Measurements from ENCODE around the gene MORN2. TPM values are rescaled to one million over a fixed set of nuclear protein-coding genes. Genes with fewer than 3 reads are reported as not detected.
"Not testable (repeated sequence)": the region's sequence is repeated elsewhere in the genome, so short reads cannot be mapped to it uniquely, and the experiment has no call there.

Gene MORN2
- 17.8 and 21.1 TPM in 2 replicates for total RNA-seq
- polyA plus RNA-seq = 49.3 and 53.1 TPM in 2 replicates

DNA sequence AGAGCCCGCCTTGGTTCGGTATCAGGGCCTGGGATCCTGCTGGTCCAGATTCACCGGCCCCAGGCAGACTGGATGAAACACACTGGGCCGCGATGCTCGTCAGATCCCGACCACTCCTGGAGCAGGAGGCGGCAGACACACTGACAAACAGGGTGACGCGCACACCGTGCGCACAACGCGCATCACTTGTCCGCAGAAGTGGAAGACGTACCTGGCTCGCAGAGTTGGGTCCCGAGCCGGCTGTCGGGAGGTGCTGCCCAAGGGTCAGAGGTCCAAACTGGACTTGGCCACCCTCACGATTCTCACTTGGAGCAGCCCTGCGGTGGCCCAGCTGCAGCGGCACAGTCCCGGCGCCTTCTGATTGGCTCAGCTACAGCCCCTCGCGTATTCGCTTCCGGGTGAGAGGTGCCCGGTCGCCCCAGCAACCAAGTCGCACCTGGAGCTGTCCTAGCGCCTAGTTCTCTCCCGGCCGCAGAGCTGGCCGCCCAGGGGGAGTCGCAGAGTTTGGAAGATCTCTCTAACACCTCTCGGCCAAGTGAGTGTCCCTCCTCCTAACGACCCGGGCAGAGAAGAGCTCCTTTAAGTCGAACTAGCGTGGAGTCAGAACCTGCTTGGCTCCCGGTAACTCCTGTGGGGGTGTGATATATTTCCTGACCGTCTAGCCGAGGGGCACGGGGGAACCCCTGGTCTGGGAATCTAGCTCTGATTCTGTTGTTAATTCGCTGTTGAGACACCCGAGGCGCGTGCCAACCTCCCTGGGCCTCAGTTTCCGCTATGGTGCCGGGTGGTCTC, at the start of gene MORN2, which contains the start of gene DHX57:
MORN2 (plus strand) TSS at position 401 of the 792 bp plus-strand sequence.
DHX57 (minus strand) TSS at position 359 of the 792 bp plus-strand sequence. CDS start 7,529 bp downstream, outside the sequence.
- DNase-seq (ENCODE audit: low read depth in 1 of 2, low spot score in 1 of 2) = peak; percentile 85 to 93
- H3K27me3 ChIP-seq = no peaks in the 10 kb centered on the region
- H3K36me3 ChIP-seq = no peaks in the 10 kb centered on the region
- H3K27ac ChIP-seq = peak within 1 kb of the TSS; percentile 10
- no peaks in the 10 kb centered on the region for H3K9me3 ChIP-seq (ENCODE audit: low read depth)
- H3K4me1 ChIP-seq (ENCODE audit: low read depth) = peaks cover 6% of the 10 kb centered on the region
- TF ChIP-seq, protein P1, sequence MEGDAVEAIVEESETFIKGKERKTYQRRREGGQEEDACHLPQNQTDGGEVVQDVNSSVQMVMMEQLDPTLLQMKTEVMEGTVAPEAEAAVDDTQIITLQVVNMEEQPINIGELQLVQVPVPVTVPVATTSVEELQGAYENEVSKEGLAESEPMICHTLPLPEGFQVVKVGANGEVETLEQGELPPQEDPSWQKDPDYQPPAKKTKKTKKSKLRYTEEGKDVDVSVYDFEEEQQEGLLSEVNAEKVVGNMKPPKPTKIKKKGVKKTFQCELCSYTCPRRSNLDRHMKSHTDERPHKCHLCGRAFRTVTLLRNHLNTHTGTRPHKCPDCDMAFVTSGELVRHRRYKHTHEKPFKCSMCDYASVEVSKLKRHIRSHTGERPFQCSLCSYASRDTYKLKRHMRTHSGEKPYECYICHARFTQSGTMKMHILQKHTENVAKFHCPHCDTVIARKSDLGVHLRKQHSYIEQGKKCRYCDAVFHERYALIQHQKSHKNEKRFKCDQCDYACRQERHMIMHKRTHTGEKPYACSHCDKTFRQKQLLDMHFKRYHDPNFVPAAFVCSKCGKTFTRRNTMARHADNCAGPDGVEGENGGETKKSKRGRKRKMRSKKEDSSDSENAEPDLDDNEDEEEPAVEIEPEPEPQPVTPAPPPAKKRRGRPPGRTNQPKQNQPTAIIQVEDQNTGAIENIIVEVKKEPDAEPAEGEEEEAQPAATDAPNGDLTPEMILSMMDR (IDR thresholded peaks at IDR 0.05; ENCODE audit: low read depth, low read length) = no peak
- peak within 1 kb of the TSS; percentile 66 for H3K4me3 ChIP-seq

DNA sequence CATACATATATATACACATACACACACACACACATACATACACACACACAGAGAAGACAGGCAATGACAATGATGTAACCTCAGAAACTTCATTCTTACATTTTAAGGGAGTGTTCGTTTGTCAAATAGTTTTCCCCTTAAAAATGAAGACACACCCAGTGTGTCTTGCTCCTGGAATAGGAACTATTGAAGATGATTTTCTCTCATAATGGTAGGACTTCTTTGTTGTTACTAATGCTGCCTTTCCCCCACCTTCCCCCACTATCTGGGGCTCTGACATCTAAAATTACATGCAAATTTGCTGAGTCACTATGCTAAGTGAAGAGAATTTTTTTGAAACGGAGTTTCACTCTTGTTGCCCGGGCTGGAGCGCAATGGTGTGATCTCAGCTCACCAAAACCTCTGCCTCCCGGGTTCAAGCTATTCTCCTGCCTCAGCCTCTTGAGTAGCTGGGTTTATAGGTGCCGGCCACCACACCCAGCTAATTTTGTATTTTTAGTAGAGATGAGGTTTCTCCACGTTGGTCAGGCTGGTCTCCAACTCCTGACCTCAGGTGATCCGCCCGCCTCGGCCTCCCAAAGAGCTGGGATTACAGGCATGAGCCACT, 48.1 kb upstream of the MORN2 start:
- DNase-seq (ENCODE audit: low read depth in 1 of 2, low spot score in 1 of 2) = peak in 1 of 2 donors; percentile 78
- not testable (repeated sequence) for H3K27me3 ChIP-seq; H3K4me1 ChIP-seq (ENCODE audit: low read depth); H3K4me3 ChIP-seq; H3K9me3 ChIP-seq (ENCODE audit: low read depth)
- Histone ChIP-seq H3K27ac (peak overlapping the region; percentile 48), H3K36me3 (peaks cover 44% of the 10 kb centered on the region)

DNA sequence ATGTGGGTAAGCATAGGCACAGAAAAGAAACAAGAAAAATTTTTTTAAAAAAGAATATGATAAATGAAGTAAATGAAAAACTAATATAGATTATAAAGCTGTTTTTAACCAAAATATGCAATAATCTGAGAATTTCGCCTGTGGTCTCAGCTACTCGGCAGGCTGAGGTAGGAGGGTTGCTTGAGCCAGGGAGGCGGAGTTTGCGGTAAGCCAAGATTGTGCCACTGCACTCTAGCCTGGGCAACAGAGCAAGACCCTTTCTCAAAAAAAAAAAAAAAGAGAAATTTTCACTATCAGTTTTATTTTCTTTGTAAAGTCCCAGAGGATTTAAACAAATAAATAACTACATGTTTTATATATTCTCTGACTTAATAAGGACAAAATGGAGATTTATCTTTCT, 47.3 kb upstream of the MORN2 start:
- H3K27me3 ChIP-seq = no peaks in the 10 kb centered on the region
- H3K9me3 ChIP-seq (ENCODE audit: low read depth) = no peaks in the 10 kb centered on the region
- TF ChIP-seq, protein P1 (IDR thresholded peaks at IDR 0.05; ENCODE audit: low read depth, low read length) = no peak
- no peak overlapping the region for H3K4me3 ChIP-seq
- no peak overlapping the region for H3K27ac ChIP-seq
- DNase-seq (ENCODE audit: low read depth in 1 of 2, low spot score in 1 of 2) = no peak
- no peaks in the 10 kb centered on the region for H3K4me1 ChIP-seq (ENCODE audit: low read depth)
- peaks cover 38% of the 10 kb centered on the region for H3K36me3 ChIP-seq

- Histone ChIP-seq H3K27ac (no peak overlapping the region), H3K27me3 (no peaks in the 10 kb centered on the region), H3K4me1 (ENCODE audit: low read depth) (no peaks in the 10 kb centered on the region), H3K9me3 (ENCODE audit: low read depth) (no peaks in the 10 kb centered on the region), H3K4me3 (no peak overlapping the region), H3K36me3 (peaks cover 28% of the 10 kb centered on the region)
- TF ChIP-seq, protein P1 (IDR thresholded peaks at IDR 0.05; ENCODE audit: low read depth, low read length) = no peak
- no peak for DNase-seq (ENCODE audit: low read depth in 1 of 2, low spot score in 1 of 2)
Observed at GRCh38 chr2:38829971-38830370, 45.8 kb upstream of the MORN2 start.

- no peak for DNase-seq (ENCODE audit: low read depth in 1 of 2, low spot score in 1 of 2)
- H3K4me3 ChIP-seq = no peak overlapping the region
- TF ChIP-seq, protein P1 (IDR thresholded peaks at IDR 0.05; ENCODE audit: low read depth, low read length) = no peak
Observed at GRCh38 chr2:38830526-38831159, 45.1 kb upstream of the MORN2 start.

More at GRCh38 chr2:38830526-38831159, 45.1 kb upstream of the MORN2 start:
- Histone ChIP-seq H3K27ac (no peak overlapping the region), H3K9me3 (ENCODE audit: low read depth) (no peaks in the 10 kb centered on the region), H3K4me1 (ENCODE audit: low read depth) (no peaks in the 10 kb centered on the region), H3K27me3 (no peaks in the 10 kb centered on the region), H3K36me3 (peaks cover 24% of the 10 kb centered on the region)

Data from cardiac muscle cell (in vitro differentiated cells and primary cell).